ENCODE data around the gene RMDN3.

DNA sequence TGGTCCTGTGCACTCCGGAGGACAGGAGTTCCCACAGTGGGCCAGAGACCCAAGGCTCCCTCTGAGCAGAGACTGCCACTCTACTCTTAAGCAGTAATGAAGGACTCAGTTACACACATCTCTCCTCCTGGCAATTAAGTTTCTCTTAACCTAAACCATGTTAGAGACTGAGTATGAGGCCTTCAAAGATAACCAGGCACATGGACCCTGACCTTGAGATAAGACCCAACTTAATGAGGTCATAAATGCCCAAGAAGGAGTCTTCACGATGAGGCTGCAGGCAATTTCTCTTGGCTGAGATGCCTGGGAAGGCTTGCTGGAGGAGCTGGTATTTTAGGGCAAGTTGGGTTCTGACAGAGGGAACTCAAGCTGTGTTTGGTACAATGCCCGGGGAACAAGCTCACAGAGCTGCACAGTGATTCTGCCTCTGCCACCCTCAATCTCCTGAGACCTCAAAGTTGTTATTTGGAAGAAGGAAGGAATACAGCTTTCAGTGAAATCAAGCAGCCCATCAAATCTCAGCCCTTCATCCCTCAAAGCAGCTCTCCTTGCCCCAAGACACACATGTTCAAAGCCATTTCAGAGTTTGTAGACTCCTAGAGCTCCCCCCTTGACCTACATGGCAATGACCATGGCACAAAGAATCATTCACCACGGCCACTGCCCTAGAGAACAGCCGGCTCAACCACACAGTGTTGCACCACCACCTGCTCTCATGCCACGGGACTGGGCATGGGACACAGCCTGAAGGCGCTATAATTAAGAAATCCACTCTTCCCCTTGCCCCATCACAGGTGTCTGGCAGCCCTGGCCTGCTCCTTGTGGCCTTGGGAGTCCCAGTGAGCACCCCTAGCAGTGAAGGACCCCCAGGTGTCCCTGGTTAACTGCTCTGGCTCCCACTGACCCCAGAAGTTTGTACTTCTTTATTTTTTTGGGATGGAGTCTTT, 7.1 kb downstream of the RMDN3 start:
- TF ChIP-seq, protein P1, sequence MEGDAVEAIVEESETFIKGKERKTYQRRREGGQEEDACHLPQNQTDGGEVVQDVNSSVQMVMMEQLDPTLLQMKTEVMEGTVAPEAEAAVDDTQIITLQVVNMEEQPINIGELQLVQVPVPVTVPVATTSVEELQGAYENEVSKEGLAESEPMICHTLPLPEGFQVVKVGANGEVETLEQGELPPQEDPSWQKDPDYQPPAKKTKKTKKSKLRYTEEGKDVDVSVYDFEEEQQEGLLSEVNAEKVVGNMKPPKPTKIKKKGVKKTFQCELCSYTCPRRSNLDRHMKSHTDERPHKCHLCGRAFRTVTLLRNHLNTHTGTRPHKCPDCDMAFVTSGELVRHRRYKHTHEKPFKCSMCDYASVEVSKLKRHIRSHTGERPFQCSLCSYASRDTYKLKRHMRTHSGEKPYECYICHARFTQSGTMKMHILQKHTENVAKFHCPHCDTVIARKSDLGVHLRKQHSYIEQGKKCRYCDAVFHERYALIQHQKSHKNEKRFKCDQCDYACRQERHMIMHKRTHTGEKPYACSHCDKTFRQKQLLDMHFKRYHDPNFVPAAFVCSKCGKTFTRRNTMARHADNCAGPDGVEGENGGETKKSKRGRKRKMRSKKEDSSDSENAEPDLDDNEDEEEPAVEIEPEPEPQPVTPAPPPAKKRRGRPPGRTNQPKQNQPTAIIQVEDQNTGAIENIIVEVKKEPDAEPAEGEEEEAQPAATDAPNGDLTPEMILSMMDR (IDR thresholded peaks at IDR 0.05): no peak
- no peak for TF ChIP-seq MYC (IDR thresholded peaks at IDR 0.05; ENCODE audit: borderline replicate concordance, low read length)
- no peak for TF ChIP-seq NFE2L2 (conservative IDR thresholded peaks at IDR 0.05; ENCODE audit: low read length)
- TF ChIP-seq FOXS1 (CRISPR knock-in tag; IDR thresholded peaks at IDR 0.05): no peak
